ENCODE data around the gene NKAIN1.

The NKAIN1 gene

GRCh38 chr1:31258581-31258980 is 18.9 kb upstream of the NKAIN1 start:
- Histone ChIP-seq H3K56ac (ENCODE audit: low read length) (no peak overlapping the region), H2BK5ac (ENCODE audit: low read length) (no peak overlapping the region), H3K18ac (ENCODE audit: low read length) (no peak overlapping the region), H3K79me2 (ENCODE audit: control insufficient read depth, insufficient read depth, low read length) (no peaks in the 10 kb centered on the region), H2BK15ac (replicated peaks; ENCODE audit: low read depth) (no peak overlapping the region), H4K8ac (ENCODE audit: low read depth, low read length) (no peak overlapping the region), H3K27me3 (ENCODE audit: insufficient read depth, low read length, poor library complexity) (no peaks in the 10 kb centered on the region), H3K27ac (ENCODE audit: low read depth, low read length) (no peak overlapping the region), H4K5ac (ENCODE audit: low read length) (no peak overlapping the region), H3K79me1 (ENCODE audit: low read length) (no peaks in the 10 kb centered on the region), H2BK120ac (ENCODE audit: low read depth, low read length) (no peak overlapping the region), H3K4me3 (ENCODE audit: low read length) (no peak overlapping the region), H2AK5ac (ENCODE audit: low read length) (no peak overlapping the region), H3K36me3 (ENCODE audit: control insufficient read depth, insufficient read depth, low read length) (no peaks in the 10 kb centered on the region), H3K23ac (ENCODE audit: low read length) (no peak overlapping the region), H3K4me2 (ENCODE audit: low read length) (no peak overlapping the region), H3K4me1 (ENCODE audit: control insufficient read depth, low read depth, low read length) (no peaks in the 10 kb centered on the region), H3K9ac (ENCODE audit: low read length) (no peak overlapping the region), H3K4ac (ENCODE audit: low read depth, low read length) (no peak overlapping the region)
- no peak for DNase-seq
- no CpG with 5 or more reads among the region's 1 CpG for WGBS (ENCODE audit: extremely low coverage, insufficient coverage, low lambda C conversion rate)

GRCh38 chr1:31257213-31257612 is 17.5 kb upstream of the NKAIN1 start:
- H3K36me3 ChIP-seq (ENCODE audit: control insufficient read depth, insufficient read depth, low read length) = no peaks in the 10 kb centered on the region

GRCh38 chr1:31249854-31250253 is 10.2 kb upstream of the NKAIN1 start:
- H3K9ac ChIP-seq (ENCODE audit: low read length) = no peak overlapping the region
- no peaks in the 10 kb centered on the region for H3K27me3 ChIP-seq (ENCODE audit: insufficient read depth, low read length, poor library complexity)
- H2AK5ac ChIP-seq (ENCODE audit: low read length) = no peak overlapping the region
- no peaks in the 10 kb centered on the region for H3K36me3 ChIP-seq (ENCODE audit: control insufficient read depth, insufficient read depth, low read length)
- H2BK15ac ChIP-seq (replicated peaks; ENCODE audit: low read depth) = no peak overlapping the region
- no peaks in the 10 kb centered on the region for H3K4me1 ChIP-seq (ENCODE audit: control insufficient read depth, low read depth, low read length)
- H2BK5ac ChIP-seq (ENCODE audit: low read length) = no peak overlapping the region
- no peak overlapping the region for H3K18ac ChIP-seq (ENCODE audit: low read length)
- H3K79me2 ChIP-seq (ENCODE audit: control insufficient read depth, insufficient read depth, low read length) = no peaks in the 10 kb centered on the region
- no peak for DNase-seq
- H2BK120ac ChIP-seq (ENCODE audit: low read depth, low read length) = no peak overlapping the region
- H3K27ac ChIP-seq (ENCODE audit: low read depth, low read length) = no peak overlapping the region
- no peak overlapping the region for H4K5ac ChIP-seq (ENCODE audit: low read length)
- H3K23ac ChIP-seq (ENCODE audit: low read length) = no peak overlapping the region
- no peak overlapping the region for H3K56ac ChIP-seq (ENCODE audit: low read length)
- H3K4me2 ChIP-seq (ENCODE audit: low read length) = no peak overlapping the region
- WGBS (ENCODE audit: extremely low coverage, insufficient coverage, low lambda C conversion rate) = no CpG with 5 or more reads among the region's 3 CpGs
- no peak overlapping the region for H4K8ac ChIP-seq (ENCODE audit: low read depth, low read length)
- no peak overlapping the region for H3K4me3 ChIP-seq (ENCODE audit: low read length)
- H3K4ac ChIP-seq (ENCODE audit: low read depth, low read length) = no peak overlapping the region
- H3K79me1 ChIP-seq (ENCODE audit: low read length) = no peaks in the 10 kb centered on the region

More at GRCh38 chr1:31257213-31257612, 17.5 kb upstream of the NKAIN1 start:
- Histone ChIP-seq H2BK15ac (replicated peaks; ENCODE audit: low read depth) (no peak overlapping the region), H3K79me1 (ENCODE audit: low read length) (no peaks in the 10 kb centered on the region), H3K56ac (ENCODE audit: low read length) (no peak overlapping the region), H3K79me2 (ENCODE audit: control insufficient read depth, insufficient read depth, low read length) (no peaks in the 10 kb centered on the region), H2BK5ac (ENCODE audit: low read length) (no peak overlapping the region), H3K4ac (ENCODE audit: low read depth, low read length) (no peak overlapping the region), H3K18ac (ENCODE audit: low read length) (no peak overlapping the region), H3K27ac (ENCODE audit: low read depth, low read length) (no peak overlapping the region), H3K4me2 (ENCODE audit: low read length) (no peak overlapping the region), H3K4me3 (ENCODE audit: low read length) (no peak overlapping the region), H3K27me3 (ENCODE audit: insufficient read depth, low read length, poor library complexity) (no peaks in the 10 kb centered on the region), H3K23ac (ENCODE audit: low read length) (no peak overlapping the region), H4K5ac (ENCODE audit: low read length) (no peak overlapping the region), H3K9ac (ENCODE audit: low read length) (no peak overlapping the region), H4K8ac (ENCODE audit: low read depth, low read length) (no peak overlapping the region), H2BK120ac (ENCODE audit: low read depth, low read length) (no peak overlapping the region), H3K4me1 (ENCODE audit: control insufficient read depth, low read depth, low read length) (no peaks in the 10 kb centered on the region), H2AK5ac (ENCODE audit: low read length) (no peak overlapping the region)
- no CpG with 5 or more reads among the region's 1 CpG for WGBS (ENCODE audit: extremely low coverage, insufficient coverage, low lambda C conversion rate)
- no peak for DNase-seq

GRCh38 chr1:31248276-31248675 is 8.6 kb upstream of the NKAIN1 start:
- H3K27me3 ChIP-seq (ENCODE audit: insufficient read depth, low read length, poor library complexity) = no peaks in the 10 kb centered on the region
- no peak overlapping the region for H4K8ac ChIP-seq (ENCODE audit: low read depth, low read length)
- no peak overlapping the region for H2BK5ac ChIP-seq (ENCODE audit: low read length)
- no peak overlapping the region for H3K9ac ChIP-seq (ENCODE audit: low read length)
- H3K4me3 ChIP-seq (ENCODE audit: low read length) = no peak overlapping the region
- WGBS (ENCODE audit: extremely low coverage, insufficient coverage, low lambda C conversion rate) = no CpG with 5 or more reads among the region's 4 CpGs
- no peaks in the 10 kb centered on the region for H3K36me3 ChIP-seq (ENCODE audit: control insufficient read depth, insufficient read depth, low read length)
- H3K23ac ChIP-seq (ENCODE audit: low read length) = no peak overlapping the region
- no peak overlapping the region for H3K18ac ChIP-seq (ENCODE audit: low read length)
- no peak overlapping the region for H4K5ac ChIP-seq (ENCODE audit: low read length)
- H2AK5ac ChIP-seq (ENCODE audit: low read length) = no peak overlapping the region
- no peak overlapping the region for H3K27ac ChIP-seq (ENCODE audit: low read depth, low read length)
- no peaks in the 10 kb centered on the region for H3K79me1 ChIP-seq (ENCODE audit: low read length)
- H3K4me1 ChIP-seq (ENCODE audit: control insufficient read depth, low read depth, low read length) = no peaks in the 10 kb centered on the region
- H3K56ac ChIP-seq (ENCODE audit: low read length) = no peak overlapping the region
- DNase-seq = no peak
- no peak overlapping the region for H2BK15ac ChIP-seq (replicated peaks; ENCODE audit: low read depth)
- H3K4me2 ChIP-seq (ENCODE audit: low read length) = no peak overlapping the region
- H2BK120ac ChIP-seq (ENCODE audit: low read depth, low read length) = no peak overlapping the region
- no peak overlapping the region for H3K4ac ChIP-seq (ENCODE audit: low read depth, low read length)
- H3K79me2 ChIP-seq (ENCODE audit: control insufficient read depth, insufficient read depth, low read length) = no peaks in the 10 kb centered on the region

GRCh38 chr1:31244326-31244725 is 4.6 kb upstream of the NKAIN1 start:
- no peaks in the 10 kb centered on the region for H3K79me2 ChIP-seq (ENCODE audit: control insufficient read depth, insufficient read depth, low read length)
- H3K4me2 ChIP-seq (ENCODE audit: low read length) = no peak overlapping the region
- no CpG with 5 or more reads among the region's 4 CpGs for WGBS (ENCODE audit: extremely low coverage, insufficient coverage, low lambda C conversion rate)
- no peak overlapping the region for H2BK5ac ChIP-seq (ENCODE audit: low read length)
- H2BK15ac ChIP-seq (replicated peaks; ENCODE audit: low read depth) = no peak overlapping the region
- no peak overlapping the region for H3K18ac ChIP-seq (ENCODE audit: low read length)
- no peaks in the 10 kb centered on the region for H3K4me1 ChIP-seq (ENCODE audit: control insufficient read depth, low read depth, low read length)
- H3K36me3 ChIP-seq (ENCODE audit: control insufficient read depth, insufficient read depth, low read length) = no peaks in the 10 kb centered on the region
- no peak overlapping the region for H3K27ac ChIP-seq (ENCODE audit: low read depth, low read length)
- H4K5ac ChIP-seq (ENCODE audit: low read length) = no peak overlapping the region
- no peaks in the 10 kb centered on the region for H3K79me1 ChIP-seq (ENCODE audit: low read length)
- no peak overlapping the region for H3K4me3 ChIP-seq (ENCODE audit: low read length)
- H4K8ac ChIP-seq (ENCODE audit: low read depth, low read length) = no peak overlapping the region
- DNase-seq = no peak
- H2BK120ac ChIP-seq (ENCODE audit: low read depth, low read length) = no peak overlapping the region
- no peak overlapping the region for H2AK5ac ChIP-seq (ENCODE audit: low read length)
- no peaks in the 10 kb centered on the region for H3K27me3 ChIP-seq (ENCODE audit: insufficient read depth, low read length, poor library complexity)
- no peak overlapping the region for H3K9ac ChIP-seq (ENCODE audit: low read length)
- H3K23ac ChIP-seq (ENCODE audit: low read length) = no peak overlapping the region
- no peak overlapping the region for H3K56ac ChIP-seq (ENCODE audit: low read length)
- no peak overlapping the region for H3K4ac ChIP-seq (ENCODE audit: low read depth, low read length)

- Histone ChIP-seq H3K79me2 (ENCODE audit: control insufficient read depth, insufficient read depth, low read length) (no peaks in the 10 kb centered on the region), H2AK5ac (ENCODE audit: low read length) (no peak overlapping the region), H3K27ac (ENCODE audit: low read depth, low read length) (no peak overlapping the region), H3K4me3 (ENCODE audit: low read length) (no peak overlapping the region), H4K5ac (ENCODE audit: low read length) (no peak overlapping the region), H3K36me3 (ENCODE audit: control insufficient read depth, insufficient read depth, low read length) (no peaks in the 10 kb centered on the region), H3K79me1 (ENCODE audit: low read length) (no peaks in the 10 kb centered on the region), H3K56ac (ENCODE audit: low read length) (no peak overlapping the region), H3K4ac (ENCODE audit: low read depth, low read length) (no peak overlapping the region), H2BK15ac (replicated peaks; ENCODE audit: low read depth) (no peak overlapping the region), H2BK5ac (ENCODE audit: low read length) (no peak overlapping the region), H3K4me1 (ENCODE audit: control insufficient read depth, low read depth, low read length) (no peaks in the 10 kb centered on the region), H2BK120ac (ENCODE audit: low read depth, low read length) (no peak overlapping the region), H3K4me2 (ENCODE audit: low read length) (no peak overlapping the region), H3K18ac (ENCODE audit: low read length) (no peak overlapping the region), H3K9ac (ENCODE audit: low read length) (no peak overlapping the region), H3K23ac (ENCODE audit: low read length) (no peak overlapping the region), H4K8ac (ENCODE audit: low read depth, low read length) (no peak overlapping the region), H3K27me3 (ENCODE audit: insufficient read depth, low read length, poor library complexity) (no peaks in the 10 kb centered on the region)
- DNase-seq = no peak
- WGBS (ENCODE audit: extremely low coverage, insufficient coverage, low lambda C conversion rate) = no CpG with 5 or more reads among the region's 10 CpGs
These were observed 4.0 kb upstream of the NKAIN1 start for GRCh38 chr1:31243501-31244286.
